GM23338 (cell line): ENCODE data around the gene TENT4A. TPM values are rescaled to one million over a fixed set of nuclear protein-coding genes. Genes with fewer than 3 reads are reported as not detected.

Experiments
- ATAC-seq: fragments of 200-7000 bp; cut with Tn5 transposase; 3 replicates; pipeline ENCODE4 v1.9.1; 2020
- DNase-seq: peaks from one replicate; pipeline ENCODE4 v3.0.0-alpha.2; 2015; ENCODE audit warnings: low spot score
- H2AFZ ChIP-seq: fragments of 200-600 bp; sonication (generic); 2 replicates; pipeline ENCODE4 v1.8.0; 2016; ENCODE audit warnings: antibody characterized with exemption, mild to moderate bottlenecking, moderate library complexity
- H3F3A ChIP-seq: fragments of 200-600 bp; sonication (generic); replicated peaks from 2 replicates; pipeline ENCODE4 v1.8.0; 2017; ENCODE audit warnings: antibody characterized with exemption, mixed run types, low read depth
- H3K27ac ChIP-seq: fragments of 200-600 bp; sonication (generic); 2 replicates; pipeline ENCODE4 v1.6.1; 2016; ENCODE audit warnings: low read depth
- H3K27me3 ChIP-seq: fragments of 200-600 bp; sonication (generic); 2 replicates; pipeline ENCODE4 v1.8.0; 2016; ENCODE audit warnings: mild to moderate bottlenecking, mixed run types, moderate library complexity; ENCODE audit not compliant: insufficient read depth
- H3K36me3 ChIP-seq: fragments of 200-600 bp; sonication (generic); 2 replicates; pipeline ENCODE4 v1.8.0; 2016; ENCODE audit warnings: mild to moderate bottlenecking; ENCODE audit not compliant: insufficient read depth
- H3K4me1 ChIP-seq: fragments of 200-600 bp; sonication (generic); 2 replicates; pipeline ENCODE4 v1.8.0; 2016; ENCODE audit warnings: mild to moderate bottlenecking, moderate library complexity; ENCODE audit not compliant: insufficient read depth
- H3K4me2 ChIP-seq: fragments of 200-600 bp; sonication (generic); 2 replicates; pipeline ENCODE4 v1.7.1; 2017; ENCODE audit warnings: mixed run types
- H3K4me3 ChIP-seq: fragments of 200-600 bp; sonication (generic); 2 replicates; pipeline ENCODE4 v1.6.1; 2016; ENCODE audit warnings: mixed run types
- H3K79me2 ChIP-seq: fragments of 200-600 bp; sonication (generic); replicated peaks from 2 replicates; pipeline ENCODE4 v1.8.0; 2017; ENCODE audit warnings: mild to moderate bottlenecking; ENCODE audit not compliant: insufficient read depth
- H3K9me2 ChIP-seq: fragments of 200-600 bp; sonication (generic); 2 replicates; pipeline ENCODE4 v1.8.0; 2017; ENCODE audit not compliant: insufficient read depth
- H4K20me1 ChIP-seq: fragments of 200-600 bp; sonication (generic); replicated peaks from 2 replicates; pipeline ENCODE4 v1.8.0; 2017; ENCODE audit warnings: mild to moderate bottlenecking; ENCODE audit not compliant: insufficient read depth
- H3K27ac Mint-ChIP-seq: 2 replicates; pipeline ENCODE4 v1.8.0; 2020; ENCODE audit warnings: inconsistent platforms, mild to moderate bottlenecking, moderate library complexity, mixed read lengths
- H3K27me3 Mint-ChIP-seq: 3 replicates; pipeline ENCODE4 v1.8.0; 2022; ENCODE audit warnings: low read depth, mild to moderate bottlenecking, moderate library complexity, mixed read lengths, inconsistent platforms; ENCODE audit not compliant: insufficient read depth, poor library complexity
- H3K36me3 Mint-ChIP-seq: 3 replicates; pipeline ENCODE4 v1.8.0; 2021; ENCODE audit warnings: low read depth, mild to moderate bottlenecking, inconsistent platforms, moderate library complexity, mixed read lengths
- H3K4me1 Mint-ChIP-seq: 3 replicates; pipeline ENCODE4 v1.8.0; 2020; ENCODE audit warnings: mild to moderate bottlenecking, inconsistent platforms, mixed read lengths
- H3K4me3 Mint-ChIP-seq: 3 replicates; pipeline ENCODE4 v1.8.0; 2021; ENCODE audit warnings: moderate library complexity, mild to moderate bottlenecking, inconsistent platforms, mixed read lengths
- H3K9me3 Mint-ChIP-seq: 3 replicates; pipeline ENCODE4 v1.8.0; 2020; ENCODE audit warnings: moderate library complexity, mild to moderate bottlenecking, inconsistent platforms, mixed read lengths
- CREB1 ChIP-seq: fragments of 250-450 bp; sonication (Bioruptor Pico); IDR thresholded peaks from 2 replicates; pipeline ENCODE4 v1.5.0; 2020; ENCODE audit warnings: low read depth, mild to moderate bottlenecking, moderate library complexity
- EZH2 ChIP-seq: fragments of 200-600 bp; sonication (generic); IDR thresholded peaks from one replicate; pipeline ENCODE4 v1.8.0; 2017; ENCODE audit warnings: antibody characterized with exemption, mild to moderate bottlenecking, low read depth; ENCODE audit not compliant: unreplicated experiment
- EZH2phosphoT487 ChIP-seq: fragments of 200-600 bp; sonication (generic); IDR thresholded peaks from one replicate; pipeline ENCODE4 v1.8.1; 2018; ENCODE audit warnings: antibody characterized with exemption; ENCODE audit not compliant: unreplicated experiment
- JUNB ChIP-seq: IDR thresholded peaks from one replicate; pipeline ENCODE4 v1.6.1; 2016; ENCODE audit warnings: antibody characterized with exemption; ENCODE audit not compliant: unreplicated experiment
- NANOG ChIP-seq: IDR thresholded peaks from 2 replicates; pipeline ENCODE4 v1.6.1; 2016; ENCODE audit warnings: antibody characterized with exemption, borderline replicate concordance
- POLR2AphosphoS5 ChIP-seq: IDR thresholded peaks from 2 replicates; pipeline ENCODE4 v1.6.1; 2016; ENCODE audit warnings: antibody characterized with exemption, low read depth
- STAT1 ChIP-seq: IDR thresholded peaks from one replicate; pipeline ENCODE4 v1.6.1; 2016; ENCODE audit warnings: antibody characterized with exemption; ENCODE audit not compliant: unreplicated experiment
- ZNF114 ChIP-seq: fragments of 250-450 bp; sonication (Bioruptor Pico); IDR thresholded peaks from 2 replicates; pipeline ENCODE4 v1.5.0; 2020; ENCODE audit warnings: mild to moderate bottlenecking, moderate library complexity
- ZNF331 ChIP-seq: fragments of 250-450 bp; sonication (Bioruptor Pico); IDR thresholded peaks from 2 replicates; pipeline ENCODE4 v1.5.0; 2020; ENCODE audit warnings: low read depth, mild to moderate bottlenecking, moderate library complexity
- polyA plus RNA-seq: library from polyadenylated mRNA; unstranded; fragments of >200 nt; fragmentation: Nextera tagmentation; extraction: Ambion mirVana; gene quantifications from 2 replicates; pipeline ENCODE4 v1.2.1, GENCODE V29; 2016
- total RNA-seq: library from RNA; depleted of rRNA; stranded (reverse); fragments of >200 nt; shearing (Covaris generic); gene quantifications from 2 replicates; pipeline ENCODE4 v1.2.3, GENCODE V29; 2014
- TF ChIP-seq, protein P1 (sequence below): IDR thresholded peaks from 2 replicates; pipeline ENCODE4 v1.6.1; 2016; ENCODE audit warnings: antibody characterized with exemption
- TF ChIP-seq, protein P2 (sequence below), 2 experiments: fragments of 200-600 bp in 1 of 2; sonication (generic) in 1 of 2; conservative IDR thresholded peaks; 2 replicates each; pipeline versions ENCODE4 v1.5.1 to v1.6.1; 2016 to 2017; ENCODE audit warnings: antibody characterized with exemption in 2 of 2, low read depth in 2 of 2, mild to moderate bottlenecking in 2 of 2, moderate library complexity in 1 of 2
- TF ChIP-seq, protein P3 (sequence below): fragments of 250-450 bp; sonication (Bioruptor Pico); IDR thresholded peaks from 2 replicates; pipeline ENCODE4 v1.5.0; 2020; ENCODE audit warnings: mild to moderate bottlenecking, moderate library complexity
- TF ChIP-seq, protein P4 (sequence below): IDR thresholded peaks from one replicate; pipeline ENCODE4 v1.6.1; 2018; ENCODE audit warnings: antibody characterized with exemption; ENCODE audit not compliant: unreplicated experiment

Gene TENT4A
- total and polyA plus RNA-seq, 2 experiments from 2014 or later, result 5.3 to 24.0 TPM

DNA sequence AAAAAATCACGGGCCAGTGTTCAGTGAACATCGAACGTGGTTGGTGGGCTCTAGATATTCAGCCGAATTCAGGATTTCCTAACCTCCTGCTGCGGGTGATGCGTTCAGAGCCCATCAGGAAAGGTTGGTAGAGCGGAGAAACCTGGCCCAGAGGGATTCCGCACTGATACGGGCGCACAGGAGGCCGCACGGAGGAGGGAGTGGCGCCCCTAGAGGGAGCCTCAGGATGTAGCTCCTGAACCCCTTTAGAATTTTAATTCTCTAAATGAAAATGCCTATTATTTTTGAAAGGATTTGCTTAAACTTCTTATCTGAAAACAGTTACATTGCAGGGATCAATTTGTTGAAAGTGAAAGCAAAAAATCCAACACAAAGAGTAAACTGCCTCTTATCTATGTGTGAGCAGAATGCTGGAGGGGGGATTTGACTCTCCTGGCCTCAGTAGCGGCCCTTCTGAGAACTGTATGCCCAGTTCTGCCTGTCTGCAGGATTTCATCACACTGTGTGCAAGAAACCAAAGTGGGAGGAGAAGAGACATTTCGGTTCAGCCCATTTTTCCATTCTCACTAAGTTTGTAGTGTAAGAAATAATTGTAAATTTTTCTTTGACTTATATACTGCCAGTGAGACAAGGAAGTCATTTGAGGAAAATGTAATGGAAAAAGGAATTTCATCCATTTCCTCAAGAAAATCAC lies 75.9 kb downstream of the TENT4A start:
- Histone ChIP-seq H3K4me3 (no peak overlapping the region), H3K79me2 (no peaks in the 10 kb centered on the region), H3F3A (no peaks in the 10 kb centered on the region), H4K20me1 (no peaks in the 10 kb centered on the region), H2AFZ (peak overlapping the region; percentile 34; the same call in 1 of the 2 replicates), H3K4me1 (no peaks in the 10 kb centered on the region), H3K27me3 (no peaks in the 10 kb centered on the region), H3K4me2 (no peak overlapping the region), H3K36me3 (no peaks in the 10 kb centered on the region), H3K9me2 (no peaks in the 10 kb centered on the region; the same call in 1 of the 2 replicates), H3K27ac (no peak overlapping the region)
- ATAC-seq, result no peak
- Mint-ChIP-seq H3K4me1 (0 out of 3 replicates have a peak, but pooled peaks cover 3% of the 10 kb centered on the region), H3K4me3 (no peak overlapping the region), H3K27me3 (peaks cover 6% of the 10 kb centered on the region), H3K9me3 (no peaks in the 10 kb centered on the region; the same call in 2 of the 3 replicates), H3K36me3 (no peaks in the 10 kb centered on the region), H3K27ac (no peak overlapping the region)
- DNase-seq, result no peak
- no peak for TF ChIP-seq EZH2
- TF ChIP-seq POLR2AphosphoS5, result no peak
- TF ChIP-seq, protein P1, sequence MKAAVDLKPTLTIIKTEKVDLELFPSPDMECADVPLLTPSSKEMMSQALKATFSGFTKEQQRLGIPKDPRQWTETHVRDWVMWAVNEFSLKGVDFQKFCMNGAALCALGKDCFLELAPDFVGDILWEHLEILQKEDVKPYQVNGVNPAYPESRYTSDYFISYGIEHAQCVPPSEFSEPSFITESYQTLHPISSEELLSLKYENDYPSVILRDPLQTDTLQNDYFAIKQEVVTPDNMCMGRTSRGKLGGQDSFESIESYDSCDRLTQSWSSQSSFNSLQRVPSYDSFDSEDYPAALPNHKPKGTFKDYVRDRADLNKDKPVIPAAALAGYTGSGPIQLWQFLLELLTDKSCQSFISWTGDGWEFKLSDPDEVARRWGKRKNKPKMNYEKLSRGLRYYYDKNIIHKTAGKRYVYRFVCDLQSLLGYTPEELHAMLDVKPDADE, result no peak
- TF ChIP-seq STAT1, result no peak
- no peak for TF ChIP-seq JUNB
- no peak for TF ChIP-seq CREB1 (CRISPR knock-in tag)
- TF ChIP-seq, protein P2, sequence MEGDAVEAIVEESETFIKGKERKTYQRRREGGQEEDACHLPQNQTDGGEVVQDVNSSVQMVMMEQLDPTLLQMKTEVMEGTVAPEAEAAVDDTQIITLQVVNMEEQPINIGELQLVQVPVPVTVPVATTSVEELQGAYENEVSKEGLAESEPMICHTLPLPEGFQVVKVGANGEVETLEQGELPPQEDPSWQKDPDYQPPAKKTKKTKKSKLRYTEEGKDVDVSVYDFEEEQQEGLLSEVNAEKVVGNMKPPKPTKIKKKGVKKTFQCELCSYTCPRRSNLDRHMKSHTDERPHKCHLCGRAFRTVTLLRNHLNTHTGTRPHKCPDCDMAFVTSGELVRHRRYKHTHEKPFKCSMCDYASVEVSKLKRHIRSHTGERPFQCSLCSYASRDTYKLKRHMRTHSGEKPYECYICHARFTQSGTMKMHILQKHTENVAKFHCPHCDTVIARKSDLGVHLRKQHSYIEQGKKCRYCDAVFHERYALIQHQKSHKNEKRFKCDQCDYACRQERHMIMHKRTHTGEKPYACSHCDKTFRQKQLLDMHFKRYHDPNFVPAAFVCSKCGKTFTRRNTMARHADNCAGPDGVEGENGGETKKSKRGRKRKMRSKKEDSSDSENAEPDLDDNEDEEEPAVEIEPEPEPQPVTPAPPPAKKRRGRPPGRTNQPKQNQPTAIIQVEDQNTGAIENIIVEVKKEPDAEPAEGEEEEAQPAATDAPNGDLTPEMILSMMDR (conservative IDR thresholded peaks at IDR 0.05; ENCODE audit: low read depth in 2 of 2), result no peak
- TF ChIP-seq, protein P3, sequence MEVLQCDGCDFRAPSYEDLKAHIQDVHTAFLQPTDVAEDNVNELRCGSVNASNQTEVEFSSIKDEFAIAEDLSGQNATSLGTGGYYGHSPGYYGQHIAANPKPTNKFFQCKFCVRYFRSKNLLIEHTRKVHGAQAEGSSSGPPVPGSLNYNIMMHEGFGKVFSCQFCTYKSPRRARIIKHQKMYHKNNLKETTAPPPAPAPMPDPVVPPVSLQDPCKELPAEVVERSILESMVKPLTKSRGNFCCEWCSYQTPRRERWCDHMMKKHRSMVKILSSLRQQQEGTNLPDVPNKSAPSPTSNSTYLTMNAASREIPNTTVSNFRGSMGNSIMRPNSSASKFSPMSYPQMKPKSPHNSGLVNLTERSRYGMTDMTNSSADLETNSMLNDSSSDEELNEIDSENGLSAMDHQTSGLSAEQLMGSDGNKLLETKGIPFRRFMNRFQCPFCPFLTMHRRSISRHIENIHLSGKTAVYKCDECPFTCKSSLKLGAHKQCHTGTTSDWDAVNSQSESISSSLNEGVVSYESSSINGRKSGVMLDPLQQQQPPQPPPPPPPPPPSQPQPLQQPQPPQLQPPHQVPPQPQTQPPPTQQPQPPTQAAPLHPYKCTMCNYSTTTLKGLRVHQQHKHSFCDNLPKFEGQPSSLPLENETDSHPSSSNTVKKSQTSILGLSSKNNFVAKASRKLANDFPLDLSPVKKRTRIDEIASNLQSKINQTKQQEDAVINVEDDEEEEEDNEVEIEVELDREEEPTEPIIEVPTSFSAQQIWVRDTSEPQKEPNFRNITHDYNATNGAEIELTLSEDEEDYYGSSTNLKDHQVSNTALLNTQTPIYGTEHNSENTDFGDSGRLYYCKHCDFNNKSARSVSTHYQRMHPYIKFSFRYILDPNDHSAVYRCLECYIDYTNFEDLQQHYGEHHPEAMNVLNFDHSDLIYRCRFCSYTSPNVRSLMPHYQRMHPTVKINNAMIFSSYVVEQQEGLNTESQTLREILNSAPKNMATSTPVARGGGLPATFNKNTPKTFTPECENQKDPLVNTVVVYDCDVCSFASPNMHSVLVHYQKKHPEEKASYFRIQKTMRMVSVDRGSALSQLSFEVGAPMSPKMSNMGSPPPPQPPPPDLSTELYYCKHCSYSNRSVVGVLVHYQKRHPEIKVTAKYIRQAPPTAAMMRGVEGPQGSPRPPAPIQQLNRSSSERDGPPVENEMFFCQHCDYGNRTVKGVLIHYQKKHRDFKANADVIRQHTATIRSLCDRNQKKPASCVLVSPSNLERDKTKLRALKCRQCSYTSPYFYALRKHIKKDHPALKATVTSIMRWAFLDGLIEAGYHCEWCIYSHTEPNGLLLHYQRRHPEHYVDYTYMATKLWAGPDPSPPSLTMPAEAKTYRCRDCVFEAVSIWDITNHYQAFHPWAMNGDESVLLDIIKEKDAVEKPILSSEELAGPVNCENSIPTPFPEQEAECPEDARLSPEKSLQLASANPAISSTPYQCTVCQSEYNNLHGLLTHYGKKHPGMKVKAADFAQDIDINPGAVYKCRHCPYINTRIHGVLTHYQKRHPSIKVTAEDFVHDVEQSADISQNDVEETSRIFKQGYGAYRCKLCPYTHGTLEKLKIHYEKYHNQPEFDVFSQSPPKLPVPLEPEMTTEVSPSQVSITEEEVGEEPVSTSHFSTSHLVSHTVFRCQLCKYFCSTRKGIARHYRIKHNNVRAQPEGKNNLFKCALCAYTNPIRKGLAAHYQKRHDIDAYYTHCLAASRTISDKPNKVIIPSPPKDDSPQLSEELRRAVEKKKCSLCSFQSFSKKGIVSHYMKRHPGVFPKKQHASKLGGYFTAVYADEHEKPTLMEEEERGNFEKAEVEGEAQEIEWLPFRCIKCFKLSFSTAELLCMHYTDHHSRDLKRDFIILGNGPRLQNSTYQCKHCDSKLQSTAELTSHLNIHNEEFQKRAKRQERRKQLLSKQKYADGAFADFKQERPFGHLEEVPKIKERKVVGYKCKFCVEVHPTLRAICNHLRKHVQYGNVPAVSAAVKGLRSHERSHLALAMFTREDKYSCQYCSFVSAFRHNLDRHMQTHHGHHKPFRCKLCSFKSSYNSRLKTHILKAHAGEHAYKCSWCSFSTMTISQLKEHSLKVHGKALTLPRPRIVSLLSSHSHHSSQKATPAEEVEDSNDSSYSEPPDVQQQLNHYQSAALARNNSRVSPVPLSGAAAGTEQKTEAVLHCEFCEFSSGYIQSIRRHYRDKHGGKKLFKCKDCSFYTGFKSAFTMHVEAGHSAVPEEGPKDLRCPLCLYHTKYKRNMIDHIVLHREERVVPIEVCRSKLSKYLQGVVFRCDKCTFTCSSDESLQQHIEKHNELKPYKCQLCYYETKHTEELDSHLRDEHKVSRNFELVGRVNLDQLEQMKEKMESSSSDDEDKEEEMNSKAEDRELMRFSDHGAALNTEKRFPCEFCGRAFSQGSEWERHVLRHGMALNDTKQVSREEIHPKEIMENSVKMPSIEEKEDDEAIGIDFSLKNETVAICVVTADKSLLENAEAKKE, result no peak
- TF ChIP-seq, protein P4, sequence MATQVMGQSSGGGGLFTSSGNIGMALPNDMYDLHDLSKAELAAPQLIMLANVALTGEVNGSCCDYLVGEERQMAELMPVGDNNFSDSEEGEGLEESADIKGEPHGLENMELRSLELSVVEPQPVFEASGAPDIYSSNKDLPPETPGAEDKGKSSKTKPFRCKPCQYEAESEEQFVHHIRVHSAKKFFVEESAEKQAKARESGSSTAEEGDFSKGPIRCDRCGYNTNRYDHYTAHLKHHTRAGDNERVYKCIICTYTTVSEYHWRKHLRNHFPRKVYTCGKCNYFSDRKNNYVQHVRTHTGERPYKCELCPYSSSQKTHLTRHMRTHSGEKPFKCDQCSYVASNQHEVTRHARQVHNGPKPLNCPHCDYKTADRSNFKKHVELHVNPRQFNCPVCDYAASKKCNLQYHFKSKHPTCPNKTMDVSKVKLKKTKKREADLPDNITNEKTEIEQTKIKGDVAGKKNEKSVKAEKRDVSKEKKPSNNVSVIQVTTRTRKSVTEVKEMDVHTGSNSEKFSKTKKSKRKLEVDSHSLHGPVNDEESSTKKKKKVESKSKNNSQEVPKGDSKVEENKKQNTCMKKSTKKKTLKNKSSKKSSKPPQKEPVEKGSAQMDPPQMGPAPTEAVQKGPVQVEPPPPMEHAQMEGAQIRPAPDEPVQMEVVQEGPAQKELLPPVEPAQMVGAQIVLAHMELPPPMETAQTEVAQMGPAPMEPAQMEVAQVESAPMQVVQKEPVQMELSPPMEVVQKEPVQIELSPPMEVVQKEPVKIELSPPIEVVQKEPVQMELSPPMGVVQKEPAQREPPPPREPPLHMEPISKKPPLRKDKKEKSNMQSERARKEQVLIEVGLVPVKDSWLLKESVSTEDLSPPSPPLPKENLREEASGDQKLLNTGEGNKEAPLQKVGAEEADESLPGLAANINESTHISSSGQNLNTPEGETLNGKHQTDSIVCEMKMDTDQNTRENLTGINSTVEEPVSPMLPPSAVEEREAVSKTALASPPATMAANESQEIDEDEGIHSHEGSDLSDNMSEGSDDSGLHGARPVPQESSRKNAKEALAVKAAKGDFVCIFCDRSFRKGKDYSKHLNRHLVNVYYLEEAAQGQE, result no peak
- no peak for TF ChIP-seq EZH2phosphoT487
- no peak for TF ChIP-seq NANOG
- TF ChIP-seq ZNF331 (CRISPR knock-in tag), result no peak
- no peak for TF ChIP-seq ZNF114 (CRISPR knock-in tag)
